Measurements from ENCODE around the gene LDLRAD3. TPM values are rescaled to one million over a fixed set of nuclear protein-coding genes. Genes with fewer than 3 reads are reported as not detected.

LDLRAD3 gene
- total RNA-seq, 2 experiments from 2014 or later, result not detected

GRCh38 chr11:35954205-35954604 is 10.3 kb downstream of the LDLRAD3 start:
- no peaks in the 10 kb centered on the region for H3K4me1 ChIP-seq (ENCODE audit: insufficient read depth, low read length, poor library complexity, severe bottlenecking)
- H3K4me2 ChIP-seq (ENCODE audit: low read length), result no peak overlapping the region
- intact Hi-C loops (cut with micrococcal nuclease; ENCODE audit: unreplicated experiment), result no loop called here
- H3K27ac ChIP-seq (ENCODE audit: low read depth, low read length, poor library complexity, severe bottlenecking), result no peak overlapping the region
- no peaks in the 10 kb centered on the region for H3K9me2 ChIP-seq (ENCODE audit: insufficient read depth, low read length)
- TF ChIP-seq, protein P1, sequence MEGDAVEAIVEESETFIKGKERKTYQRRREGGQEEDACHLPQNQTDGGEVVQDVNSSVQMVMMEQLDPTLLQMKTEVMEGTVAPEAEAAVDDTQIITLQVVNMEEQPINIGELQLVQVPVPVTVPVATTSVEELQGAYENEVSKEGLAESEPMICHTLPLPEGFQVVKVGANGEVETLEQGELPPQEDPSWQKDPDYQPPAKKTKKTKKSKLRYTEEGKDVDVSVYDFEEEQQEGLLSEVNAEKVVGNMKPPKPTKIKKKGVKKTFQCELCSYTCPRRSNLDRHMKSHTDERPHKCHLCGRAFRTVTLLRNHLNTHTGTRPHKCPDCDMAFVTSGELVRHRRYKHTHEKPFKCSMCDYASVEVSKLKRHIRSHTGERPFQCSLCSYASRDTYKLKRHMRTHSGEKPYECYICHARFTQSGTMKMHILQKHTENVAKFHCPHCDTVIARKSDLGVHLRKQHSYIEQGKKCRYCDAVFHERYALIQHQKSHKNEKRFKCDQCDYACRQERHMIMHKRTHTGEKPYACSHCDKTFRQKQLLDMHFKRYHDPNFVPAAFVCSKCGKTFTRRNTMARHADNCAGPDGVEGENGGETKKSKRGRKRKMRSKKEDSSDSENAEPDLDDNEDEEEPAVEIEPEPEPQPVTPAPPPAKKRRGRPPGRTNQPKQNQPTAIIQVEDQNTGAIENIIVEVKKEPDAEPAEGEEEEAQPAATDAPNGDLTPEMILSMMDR (conservative IDR thresholded peaks at IDR 0.05; ENCODE audit: low read length), result no peak
- TF ChIP-seq EZH2phosphoT487 (IDR thresholded peaks at IDR 0.05; ENCODE audit: borderline replicate concordance, low read depth, low read length), result no peak
- CTCF ChIA-PET (ENCODE audit: unreplicated experiment), result no interaction called here
- H2AFZ ChIP-seq (ENCODE audit: low read length), result no peak overlapping the region
- no peaks in the 10 kb centered on the region for H3K79me2 ChIP-seq (ENCODE audit: insufficient read depth, low read depth, low read length)
- no peaks in the 10 kb centered on the region for H3K36me3 ChIP-seq (ENCODE audit: insufficient read depth, low read length)
- no peaks in the 10 kb centered on the region for H4K20me1 ChIP-seq (ENCODE audit: insufficient read depth, low read length)
- POLR2A ChIA-PET, result no interaction called here
- no peaks in the 10 kb centered on the region for H3K9me3 ChIP-seq (ENCODE audit: low read length)
- no peak for DNase-seq (ENCODE audit: low spot score)
- BruUV-seq (replicated peaks), result no TSS peak
- H3K4me3 ChIP-seq (ENCODE audit: low read depth, low read length, poor library complexity, severe bottlenecking), result no peak overlapping the region

DNA sequence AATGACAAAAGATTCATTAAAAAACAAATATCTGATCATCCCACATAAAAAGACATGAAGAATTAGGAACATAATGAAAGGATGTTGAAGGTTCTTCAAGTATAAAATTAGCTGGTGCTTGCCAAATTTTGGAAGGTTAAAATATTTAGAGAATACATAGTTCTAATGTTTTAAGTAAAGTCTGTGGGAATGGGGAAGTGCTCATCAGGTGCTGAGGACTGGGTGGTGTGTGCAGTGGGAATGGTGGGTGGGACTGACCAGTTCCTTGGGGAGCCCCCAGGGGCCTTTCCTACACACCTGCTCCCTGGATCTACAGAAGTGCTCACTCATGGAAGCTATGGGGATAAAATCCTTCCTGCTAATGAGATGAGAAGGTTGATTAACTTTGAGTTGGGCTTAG is 11.8 kb downstream of the LDLRAD3 start:
- Histone ChIP-seq H2AFZ (ENCODE audit: low read length) (no peak overlapping the region), H3K9me2 (ENCODE audit: insufficient read depth, low read length) (no peaks in the 10 kb centered on the region), H3K27ac (ENCODE audit: low read depth, low read length, poor library complexity, severe bottlenecking) (no peak overlapping the region), H3K4me3 (ENCODE audit: low read depth, low read length, poor library complexity, severe bottlenecking) (no peak overlapping the region), H3K4me2 (ENCODE audit: low read length) (no peak overlapping the region), H3K4me1 (ENCODE audit: insufficient read depth, low read length, poor library complexity, severe bottlenecking) (no peaks in the 10 kb centered on the region), H3K9me3 (ENCODE audit: low read length) (no peaks in the 10 kb centered on the region), H3K79me2 (ENCODE audit: insufficient read depth, low read depth, low read length) (no peaks in the 10 kb centered on the region), H3K36me3 (ENCODE audit: insufficient read depth, low read length) (no peaks in the 10 kb centered on the region), H4K20me1 (ENCODE audit: insufficient read depth, low read length) (no peaks in the 10 kb centered on the region)
- intact Hi-C loops (cut with micrococcal nuclease; ENCODE audit: unreplicated experiment), result no loop called here
- no TSS peak for BruUV-seq (replicated peaks)
- POLR2A ChIA-PET, result interaction anchor here (0.7 kb wide), 1 partner anchor 16 kb away, joined by 3 read pairs; no protein-coding TSS in a partner anchor
- CTCF ChIA-PET (ENCODE audit: unreplicated experiment), result no interaction called here
- TF ChIP-seq, protein P1 (conservative IDR thresholded peaks at IDR 0.05; ENCODE audit: low read length), result no peak
- no peak for TF ChIP-seq EZH2phosphoT487 (IDR thresholded peaks at IDR 0.05; ENCODE audit: borderline replicate concordance, low read depth, low read length)
- no peak for DNase-seq (ENCODE audit: low spot score)

DNA sequence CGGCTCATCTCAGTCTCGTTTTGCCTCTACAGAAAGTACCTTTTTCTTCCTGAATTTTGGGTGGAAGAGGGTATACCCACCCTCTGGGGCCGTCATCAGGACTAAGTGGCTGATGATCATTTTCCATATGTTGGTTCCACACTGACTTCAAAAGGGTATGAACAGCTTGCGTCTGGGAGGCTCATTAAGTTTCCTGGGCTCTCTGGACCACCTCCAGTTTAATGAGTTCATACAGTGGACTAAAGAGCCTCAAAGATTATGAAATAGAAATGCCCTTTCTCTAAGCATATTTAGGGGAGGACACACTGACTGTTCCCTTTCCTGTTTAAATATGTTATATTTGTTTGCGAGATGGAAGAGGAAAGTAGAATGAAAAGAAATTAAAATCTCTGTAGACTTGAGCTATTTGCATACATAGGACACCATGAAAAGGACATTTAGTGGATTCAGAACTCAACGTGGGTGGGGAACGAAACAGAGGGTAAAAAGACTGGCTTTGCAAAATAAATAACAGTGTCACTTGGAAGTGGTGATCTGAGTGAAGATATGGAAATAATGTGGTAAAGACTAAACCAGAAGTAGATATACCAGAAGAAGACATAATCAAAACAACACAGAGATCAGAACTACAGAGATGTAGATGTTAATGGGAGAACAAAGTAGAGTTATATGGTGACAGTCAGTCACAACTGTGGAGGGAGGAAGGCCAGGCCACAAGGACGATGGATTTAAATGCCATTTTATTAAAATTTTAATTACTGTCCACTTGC is 18.7 kb downstream of the LDLRAD3 start:
- no peaks in the 10 kb centered on the region for H3K9me2 ChIP-seq (ENCODE audit: insufficient read depth, low read length)
- no peak overlapping the region for H3K4me2 ChIP-seq (ENCODE audit: low read length)
- intact Hi-C loops (cut with micrococcal nuclease; ENCODE audit: unreplicated experiment), result no loop called here
- H4K20me1 ChIP-seq (ENCODE audit: insufficient read depth, low read length), result no peaks in the 10 kb centered on the region
- H3K36me3 ChIP-seq (ENCODE audit: insufficient read depth, low read length), result no peaks in the 10 kb centered on the region
- H3K9me3 ChIP-seq (ENCODE audit: low read length), result no peaks in the 10 kb centered on the region
- no peaks in the 10 kb centered on the region for H3K79me2 ChIP-seq (ENCODE audit: insufficient read depth, low read depth, low read length)
- no peak for TF ChIP-seq EZH2phosphoT487 (IDR thresholded peaks at IDR 0.05; ENCODE audit: borderline replicate concordance, low read depth, low read length)
- TF ChIP-seq, protein P1 (conservative IDR thresholded peaks at IDR 0.05; ENCODE audit: low read length), result no peak
- no TSS peak for BruUV-seq (replicated peaks)
- H3K4me1 ChIP-seq (ENCODE audit: insufficient read depth, low read length, poor library complexity, severe bottlenecking), result no peaks in the 10 kb centered on the region
- ChIA-PET CTCF (ENCODE audit: unreplicated experiment) (no interaction called here), POLR2A (interaction anchor here (0.6 kb wide), 1 partner anchor 354 kb away, joined by 3 read pairs; no protein-coding TSS in a partner anchor)
- H3K27ac ChIP-seq (ENCODE audit: low read depth, low read length, poor library complexity, severe bottlenecking), result no peak overlapping the region
- no peak overlapping the region for H2AFZ ChIP-seq (ENCODE audit: low read length)
- no peak overlapping the region for H3K4me3 ChIP-seq (ENCODE audit: low read depth, low read length, poor library complexity, severe bottlenecking)
- DNase-seq (ENCODE audit: low spot score), result no peak
